Measurements from ENCODE around the gene ADPGK. TPM values are rescaled to one million over a fixed set of nuclear protein-coding genes. Genes with fewer than 3 reads are reported as not detected.
A peak's percentile ranks its signal among the peaks of the same experiment; 100 is the strongest.
"Not testable (repeated sequence)": the region's sequence is repeated elsewhere in the genome, so short reads cannot be mapped to it uniquely, and the experiment has no call there.

Gene ADPGK
- polyA plus RNA-seq (ENCODE audit: insufficient read length in 3 of 3) = 10 to 100 TPM; 47.9 to 54.7 (median 51.0) TPM

DNA sequence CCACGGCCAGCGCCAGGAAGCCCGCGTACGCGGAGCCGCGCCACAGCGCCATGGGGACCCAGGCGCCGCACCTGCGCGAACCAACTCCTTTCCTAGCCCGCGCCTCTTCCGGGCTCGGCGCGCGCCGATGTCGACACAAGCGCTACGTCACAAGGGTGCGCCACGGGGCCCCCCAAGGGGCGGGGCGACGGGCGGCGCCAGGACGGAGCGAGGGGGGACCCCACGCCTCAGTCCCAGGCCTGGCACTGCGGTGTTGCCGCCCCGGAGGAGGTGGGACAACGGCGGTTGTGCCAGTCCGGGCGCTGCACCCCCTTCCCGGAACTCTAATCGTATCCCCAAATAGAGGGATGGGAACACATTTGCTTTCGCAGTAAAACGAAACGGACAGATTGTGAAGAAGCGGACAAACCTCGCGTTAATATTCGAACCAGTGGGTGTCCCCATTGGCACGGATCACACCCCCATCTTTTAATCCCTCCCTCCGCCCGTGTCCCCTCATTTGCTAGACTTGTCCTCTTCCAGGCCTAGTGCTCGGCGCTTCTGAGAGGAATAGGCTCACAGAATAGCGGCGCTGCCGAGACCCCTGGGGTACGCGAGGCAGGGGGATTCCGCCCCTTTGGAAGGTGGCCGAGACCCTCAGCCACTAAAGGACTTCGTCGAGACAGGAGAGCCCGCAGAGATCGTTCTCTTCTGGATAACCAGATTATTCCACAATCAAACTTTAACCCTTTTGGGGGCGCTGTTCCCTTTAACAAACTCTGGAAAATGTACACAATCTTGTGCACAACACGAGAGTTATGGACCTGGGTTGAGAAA, at the start of gene ADPGK:
Gene ADPGK, minus strand, starts transcription at position 119 of the 816 bp plus-strand sequence. Its CDS starts 67 bp downstream, at position 52.
- peak; percentile 87 to 90 (median 89) for DNase-seq (ENCODE audit: low read depth in 3 of 3, low spot score in 2 of 3)

DNA sequence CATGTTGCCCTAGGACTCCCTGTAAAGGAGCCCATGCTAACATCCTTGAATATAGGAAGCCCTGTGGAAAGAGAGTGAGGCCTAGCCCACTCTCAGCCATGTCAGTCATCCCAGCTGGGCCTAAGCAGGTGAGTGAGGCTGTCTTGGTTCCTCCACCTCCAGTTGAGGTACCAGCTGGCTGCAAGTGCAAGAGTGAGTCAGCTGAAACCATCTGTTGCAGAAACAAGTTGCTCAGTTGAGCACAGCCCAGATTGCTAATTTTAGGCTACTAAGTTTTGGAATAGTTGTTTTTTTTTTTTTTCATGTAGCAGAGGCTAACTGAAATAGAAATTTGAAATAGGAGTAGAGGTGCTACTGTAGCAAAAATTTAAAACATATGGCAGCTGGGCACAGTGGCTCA, 43.7 kb upstream of the ADPGK start:
- no peak for DNase-seq (ENCODE audit: low read depth in 3 of 3, low spot score in 2 of 3)

DNA sequence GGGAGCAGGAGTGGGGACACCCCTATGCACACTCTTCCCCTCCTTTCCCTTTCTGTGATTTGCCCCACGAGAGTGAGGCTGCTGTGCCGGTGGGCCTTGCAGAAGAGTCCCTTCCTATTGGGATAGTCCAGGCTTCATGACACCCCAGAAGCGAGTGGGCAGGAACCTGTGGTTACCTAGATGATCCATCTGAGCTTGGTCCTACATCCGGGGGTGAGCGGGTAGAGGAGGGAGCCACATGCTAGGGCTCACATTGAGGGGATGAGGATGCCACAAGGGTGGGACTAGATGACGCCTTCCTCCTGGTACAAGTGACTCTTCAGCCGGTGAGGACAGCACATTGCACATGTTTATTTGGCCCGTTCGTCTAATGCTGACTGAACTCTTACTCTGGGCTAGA, 43.1 kb upstream of the ADPGK start:
- no peak for DNase-seq (ENCODE audit: low read depth in 3 of 3, low spot score in 2 of 3)

DNA sequence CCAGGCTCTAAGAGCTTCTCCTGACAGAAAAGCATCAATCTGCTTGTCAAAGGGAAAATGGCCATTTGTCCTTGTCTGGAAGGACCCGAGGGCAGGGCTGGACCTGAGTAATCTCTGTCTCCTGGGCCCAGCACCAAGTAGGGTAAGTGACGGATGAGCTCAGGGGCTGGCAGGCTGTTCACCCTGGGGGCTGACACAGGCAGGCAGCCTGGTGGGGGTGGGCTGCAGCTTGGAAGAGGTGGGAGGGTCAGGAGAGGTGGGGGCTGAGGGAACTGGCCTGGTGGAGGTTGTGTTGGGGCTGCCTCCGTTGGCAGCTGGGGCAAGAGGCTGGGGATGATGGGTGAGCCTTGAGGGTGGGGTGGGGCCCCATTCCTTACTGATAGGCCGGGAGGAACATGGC, 42.3 kb upstream of the ADPGK start:
- DNase-seq (ENCODE audit: low read depth in 3 of 3, low spot score in 2 of 3) = no peak

DNA sequence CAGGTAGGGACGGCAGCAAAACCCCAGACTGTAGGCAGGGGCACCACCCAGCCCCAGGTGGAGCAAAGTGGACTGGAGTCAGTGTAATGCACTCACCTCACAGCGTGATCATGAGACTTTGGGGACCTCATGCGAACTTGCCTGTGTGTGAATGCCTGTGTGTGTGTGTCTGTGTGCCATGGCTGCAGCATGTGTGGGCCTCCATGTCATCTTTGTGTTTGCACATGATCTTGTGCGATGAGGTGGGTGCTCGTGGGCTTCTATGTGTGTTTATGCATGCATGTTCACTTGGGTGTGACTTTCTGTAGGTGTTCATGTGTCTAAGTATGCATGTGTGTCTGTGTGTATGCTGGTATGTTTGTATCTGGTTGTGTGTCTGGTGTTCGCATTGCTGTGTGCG, 41.2 kb upstream of the ADPGK start:
- no peak for DNase-seq (ENCODE audit: low read depth in 3 of 3, low spot score in 2 of 3)

- no peak for DNase-seq (ENCODE audit: low read depth in 3 of 3, low spot score in 2 of 3)
These were observed 40.6 kb upstream of the ADPGK start for GRCh38 chr15:72824112-72824511.

GRCh38 chr15:72820278-72820677, 36.7 kb upstream of the ADPGK start:
- no peak for DNase-seq (ENCODE audit: low read depth in 3 of 3, low spot score in 2 of 3)

GRCh38 chr15:72818632-72819031, 35.1 kb upstream of the ADPGK start:
- DNase-seq (ENCODE audit: low read depth in 3 of 3, low spot score in 2 of 3) = no peak

DNA sequence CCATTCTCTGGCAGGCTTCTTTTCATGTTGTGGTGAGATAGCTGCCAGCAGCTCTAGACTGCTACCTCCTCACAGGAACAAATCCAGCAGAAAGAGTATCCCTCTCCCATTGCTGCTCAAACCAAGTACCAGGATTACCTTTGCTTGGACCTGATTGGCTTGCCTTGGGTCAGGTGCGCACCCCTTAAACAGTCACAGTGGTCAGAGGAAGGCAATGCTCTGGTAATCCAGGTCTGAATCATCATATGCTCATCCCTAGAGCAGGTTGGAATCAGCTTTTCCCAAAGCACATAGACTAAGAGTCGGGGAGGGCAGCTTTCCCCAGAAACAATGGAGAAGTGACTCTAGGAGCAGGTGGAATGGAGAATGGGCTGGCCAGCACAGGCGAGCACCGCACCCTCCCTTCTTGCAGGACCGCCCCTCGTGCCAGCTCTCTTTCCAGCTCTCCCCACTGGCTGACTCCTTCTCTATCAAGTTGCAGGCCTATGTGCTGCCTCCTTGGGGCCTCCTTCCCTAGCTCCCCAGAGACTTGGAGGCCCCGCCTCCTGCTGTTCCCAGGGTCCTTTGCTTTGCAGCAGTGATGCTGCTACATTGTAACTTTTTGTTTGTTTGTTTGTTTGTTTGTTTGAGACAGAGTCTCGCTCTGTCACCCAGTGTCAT, 29.9 kb upstream of the ADPGK start:
- no peak for DNase-seq (ENCODE audit: low read depth in 3 of 3, low spot score in 2 of 3)

- no peak for DNase-seq (ENCODE audit: low read depth in 3 of 3, low spot score in 2 of 3)
These were observed 25.8 kb upstream of the ADPGK start for GRCh38 chr15:72809329-72809728.

DNA sequence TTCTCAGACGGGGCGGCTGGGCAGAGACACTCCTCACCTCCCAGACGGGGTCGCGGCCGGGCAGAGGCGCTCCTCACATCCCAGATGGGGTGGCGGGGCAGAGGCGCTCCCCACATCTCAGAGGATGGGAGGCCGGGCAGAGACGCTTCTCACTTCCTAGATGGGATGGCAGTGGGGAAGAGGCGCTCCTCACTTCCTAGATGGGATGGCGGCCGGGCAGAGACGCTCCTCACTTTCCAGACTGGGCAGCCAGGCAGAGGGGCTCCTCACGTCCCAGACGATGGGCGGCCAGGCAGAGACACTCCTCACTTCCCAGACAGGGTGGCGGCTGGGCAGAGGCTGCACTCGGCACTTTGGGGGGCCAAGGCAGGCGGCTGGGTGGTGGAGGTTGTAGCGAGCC, 23.8 kb upstream of the ADPGK start:
- not testable (repeated sequence) for DNase-seq (ENCODE audit: low read depth in 3 of 3, low spot score in 2 of 3)

GRCh38 chr15:72803006-72803405, 19.4 kb upstream of the ADPGK start:
- DNase-seq (ENCODE audit: low read depth in 3 of 3, low spot score in 2 of 3) = no peak

- DNase-seq (ENCODE audit: low read depth in 3 of 3, low spot score in 2 of 3) = no peak
These were observed 18.2 kb upstream of the ADPGK start for GRCh38 chr15:72801590-72802325.

GRCh38 chr15:72800833-72801481, 17.4 kb upstream of the ADPGK start:
- no peak for DNase-seq (ENCODE audit: low read depth in 3 of 3, low spot score in 2 of 3)

- no peak for DNase-seq (ENCODE audit: low read depth in 3 of 3, low spot score in 2 of 3)
These were observed 14.3 kb upstream of the ADPGK start for GRCh38 chr15:72797834-72798233.

- no peak for DNase-seq (ENCODE audit: low read depth in 3 of 3, low spot score in 2 of 3)
These were observed 13.8 kb upstream of the ADPGK start for GRCh38 chr15:72797338-72797689.

DNA sequence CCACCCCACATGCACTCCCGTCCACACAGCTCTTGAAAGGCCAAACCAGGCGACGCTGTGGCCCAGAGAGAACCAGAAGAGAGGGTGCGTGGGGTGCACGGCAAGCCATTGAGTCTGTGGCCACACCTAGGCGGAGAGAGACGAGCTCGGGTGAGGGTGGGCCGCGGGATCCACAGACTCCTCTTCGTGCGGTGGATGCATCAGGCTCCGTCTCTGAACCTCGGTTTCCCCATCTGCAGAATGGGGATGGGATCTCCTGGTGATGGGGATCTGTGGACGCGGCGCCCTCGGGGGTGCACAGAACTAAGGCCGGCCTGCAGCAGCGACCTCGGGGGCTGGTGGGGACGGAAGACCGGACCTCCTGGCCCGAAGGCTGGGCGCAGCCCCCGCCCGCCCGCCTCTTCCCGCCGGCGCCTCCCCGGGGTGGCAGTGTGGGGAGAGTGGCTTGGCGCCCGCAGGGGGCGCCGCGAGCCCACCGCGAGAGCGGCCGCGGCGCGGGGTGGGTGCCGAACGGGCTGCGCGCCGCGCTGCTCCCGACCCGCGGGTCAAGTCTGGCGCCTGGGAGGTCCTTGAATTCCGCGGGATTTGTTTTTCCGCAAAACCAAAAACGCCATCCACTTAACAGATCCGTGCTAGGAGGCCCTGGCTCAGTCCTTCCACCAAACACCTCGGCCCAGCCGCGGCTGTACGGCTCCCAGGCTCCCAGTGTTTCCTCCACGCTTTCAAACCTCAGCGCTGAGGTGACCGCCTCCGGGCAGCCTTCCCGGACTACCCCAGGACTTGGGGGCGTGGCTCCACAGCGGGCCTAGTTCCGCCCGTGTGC, 13.2 kb upstream of the ADPGK start:
- DNase-seq (ENCODE audit: low read depth in 3 of 3, low spot score in 2 of 3) = no peak

DNA sequence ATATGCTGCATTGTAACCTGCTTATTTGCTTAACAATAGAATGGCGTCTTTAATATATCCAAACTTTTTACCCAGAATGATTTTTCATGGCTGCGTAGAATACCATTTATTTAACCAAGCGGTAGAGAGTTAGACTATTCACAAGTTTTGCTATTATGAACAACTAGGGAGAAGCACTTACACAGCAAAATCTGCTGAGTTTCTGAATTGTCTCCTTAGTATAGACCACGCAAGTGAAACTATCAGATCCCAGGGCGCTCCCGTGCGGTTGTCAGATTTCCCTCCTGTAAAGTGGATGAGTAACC, 12.6 kb upstream of the ADPGK start:
- DNase-seq (ENCODE audit: low read depth in 3 of 3, low spot score in 2 of 3) = no peak

- DNase-seq (ENCODE audit: low read depth in 3 of 3, low spot score in 2 of 3) = no peak
These were observed 10.5 kb upstream of the ADPGK start for GRCh38 chr15:72793766-72794660.

Data from right renal cortex interstitium (tissue), 3 donors.